OCI-LY3 (cell line): ENCODE data around the gene KTN1.

Experiments used
- H2AFZ ChIP-seq: fragments of 200-600, 300-600 bp; shearing (Covaris generic); 2 replicates; pipeline ENCODE4 v1.6.0; 2014; ENCODE audit warnings: antibody characterized with exemption, low read depth, low read length
- H3K27ac ChIP-seq: fragments of 200-600, 300-600 bp; sonication (generic); 2 replicates; pipeline ENCODE4 v1.5.1; 2014; ENCODE audit warnings: mild to moderate bottlenecking, low read length, moderate library complexity, mixed read lengths
- H3K27me3 ChIP-seq: fragments of 200-600, 300-600 bp; sonication (generic); 2 replicates; pipeline ENCODE4 v1.6.1; 2014; ENCODE audit warnings: low read depth, low read length, mixed read lengths
- H3K36me3 ChIP-seq: fragments of 200-600, 300-600 bp; sonication (generic); replicated peaks from 2 replicates; pipeline ENCODE3; 2014; ENCODE audit warnings: low read depth, low read length, mixed read lengths
- H3K4me1 ChIP-seq: fragments of 300-600, 200-600 bp; sonication (generic); 2 replicates; pipeline ENCODE4 v1.6.1; 2014; ENCODE audit warnings: low read length, mixed read lengths
- H3K4me2 ChIP-seq: fragments of 200-600, 300-600 bp; sonication (generic); 2 replicates; pipeline ENCODE4 v1.6.1; 2014; ENCODE audit warnings: low read length, mixed read lengths
- H3K4me3 ChIP-seq: fragments of 300-600, 200-600 bp; sonication (generic); 2 replicates; pipeline ENCODE4 v1.5.1; 2014; ENCODE audit warnings: antibody characterized with exemption, mild to moderate bottlenecking, low read length, moderate library complexity
- H3K79me2 ChIP-seq: fragments of 300-600, 200-600 bp; shearing (Covaris generic); 2 replicates; pipeline ENCODE4 v1.6.1; 2014; ENCODE audit warnings: mild to moderate bottlenecking, low read length, mixed read lengths
- H3K9ac ChIP-seq: fragments of 300-600, 200-600 bp; shearing (Covaris generic); 2 replicates; pipeline ENCODE4 v1.6.0; 2014; ENCODE audit warnings: mild to moderate bottlenecking, low read length, moderate library complexity
- H3K9me3 ChIP-seq: fragments of 200-600, 300-600 bp; shearing (Covaris generic); 2 replicates; pipeline ENCODE4 v1.6.1; 2014; ENCODE audit warnings: low read length, mixed read lengths; ENCODE audit not compliant: insufficient read depth
- H4K20me1 ChIP-seq: fragments of 200-600, 300-600 bp; sonication (generic); 2 replicates; pipeline ENCODE4 v1.6.1; 2016; ENCODE audit warnings: low read length, mixed read lengths; ENCODE audit not compliant: insufficient read depth
- EZH2phosphoT487 ChIP-seq: fragments of 200-600 bp; shearing (Covaris generic); IDR thresholded peaks from 2 replicates; pipeline ENCODE4 v1.6.1; 2018; ENCODE audit warnings: antibody characterized with exemption, mixed run types, low read depth
- TF ChIP-seq, protein P1 (sequence below): fragments of 200-600, 300-600 bp; sonication (generic); IDR thresholded peaks from 2 replicates; pipeline ENCODE4 v1.5.1; 2014; ENCODE audit warnings: antibody characterized with exemption, low read length, low read depth

Gene KTN1

DNA sequence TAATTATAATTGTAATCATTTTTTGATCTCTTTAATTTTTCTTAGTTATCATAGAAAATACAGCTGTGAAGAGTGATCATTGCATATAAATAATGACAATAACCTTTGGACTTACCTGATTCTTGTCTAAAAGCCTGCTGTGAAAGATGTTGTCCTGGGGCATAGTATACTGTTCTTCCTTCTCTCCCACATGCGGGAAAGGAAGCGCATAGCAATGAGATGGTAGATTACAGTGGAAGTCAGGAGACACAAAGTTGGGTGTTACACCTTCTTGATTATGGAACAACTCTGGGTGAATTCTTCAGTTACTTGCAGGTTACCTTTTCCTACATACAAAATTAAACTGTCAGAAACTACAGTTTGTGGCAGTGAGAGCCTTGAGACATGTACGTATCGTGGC is 140.8 kb downstream of the KTN1 start:
- H3K9me3 ChIP-seq, result no peaks in the 10 kb centered on the region
- TF ChIP-seq EZH2phosphoT487, result no peak
- TF ChIP-seq, protein P1, sequence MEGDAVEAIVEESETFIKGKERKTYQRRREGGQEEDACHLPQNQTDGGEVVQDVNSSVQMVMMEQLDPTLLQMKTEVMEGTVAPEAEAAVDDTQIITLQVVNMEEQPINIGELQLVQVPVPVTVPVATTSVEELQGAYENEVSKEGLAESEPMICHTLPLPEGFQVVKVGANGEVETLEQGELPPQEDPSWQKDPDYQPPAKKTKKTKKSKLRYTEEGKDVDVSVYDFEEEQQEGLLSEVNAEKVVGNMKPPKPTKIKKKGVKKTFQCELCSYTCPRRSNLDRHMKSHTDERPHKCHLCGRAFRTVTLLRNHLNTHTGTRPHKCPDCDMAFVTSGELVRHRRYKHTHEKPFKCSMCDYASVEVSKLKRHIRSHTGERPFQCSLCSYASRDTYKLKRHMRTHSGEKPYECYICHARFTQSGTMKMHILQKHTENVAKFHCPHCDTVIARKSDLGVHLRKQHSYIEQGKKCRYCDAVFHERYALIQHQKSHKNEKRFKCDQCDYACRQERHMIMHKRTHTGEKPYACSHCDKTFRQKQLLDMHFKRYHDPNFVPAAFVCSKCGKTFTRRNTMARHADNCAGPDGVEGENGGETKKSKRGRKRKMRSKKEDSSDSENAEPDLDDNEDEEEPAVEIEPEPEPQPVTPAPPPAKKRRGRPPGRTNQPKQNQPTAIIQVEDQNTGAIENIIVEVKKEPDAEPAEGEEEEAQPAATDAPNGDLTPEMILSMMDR, result no peak

DNA sequence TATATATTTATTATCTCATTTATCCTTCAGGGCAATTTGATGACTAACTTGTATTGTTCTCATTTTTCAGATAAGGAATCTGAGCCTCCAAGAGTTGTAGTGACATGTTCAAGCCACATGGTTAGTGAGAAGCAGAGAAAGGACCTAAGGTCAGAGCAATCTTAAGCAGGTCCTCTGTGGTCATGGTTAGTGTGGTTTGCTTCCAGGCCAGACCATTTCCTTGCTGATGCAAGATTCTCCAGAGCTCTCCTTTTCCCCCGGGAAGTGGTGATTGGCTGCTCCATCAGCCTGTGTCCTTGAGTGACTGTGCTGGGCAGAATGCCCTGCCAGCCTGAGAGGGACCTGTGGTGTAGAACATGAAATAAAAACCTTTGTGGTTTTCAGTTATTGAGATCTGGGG is 141.3 kb downstream of the KTN1 start:
- H2AFZ ChIP-seq, result no peak overlapping the region

More for the DNA sequence above, 140.8 kb downstream of the KTN1 start:
- no peak overlapping the region for H2AFZ ChIP-seq
- no peak overlapping the region for H3K27ac ChIP-seq
- no peaks in the 10 kb centered on the region for H4K20me1 ChIP-seq
- no peak overlapping the region for H3K4me3 ChIP-seq
- peaks cover 21% of the 10 kb centered on the region for H3K4me1 ChIP-seq
- H3K36me3 ChIP-seq, result no peaks in the 10 kb centered on the region
- H3K4me2 ChIP-seq, result no peak overlapping the region
- H3K79me2 ChIP-seq, result no peaks in the 10 kb centered on the region
- H3K27me3 ChIP-seq, result no peaks in the 10 kb centered on the region
- no peak overlapping the region for H3K9ac ChIP-seq

DNA sequence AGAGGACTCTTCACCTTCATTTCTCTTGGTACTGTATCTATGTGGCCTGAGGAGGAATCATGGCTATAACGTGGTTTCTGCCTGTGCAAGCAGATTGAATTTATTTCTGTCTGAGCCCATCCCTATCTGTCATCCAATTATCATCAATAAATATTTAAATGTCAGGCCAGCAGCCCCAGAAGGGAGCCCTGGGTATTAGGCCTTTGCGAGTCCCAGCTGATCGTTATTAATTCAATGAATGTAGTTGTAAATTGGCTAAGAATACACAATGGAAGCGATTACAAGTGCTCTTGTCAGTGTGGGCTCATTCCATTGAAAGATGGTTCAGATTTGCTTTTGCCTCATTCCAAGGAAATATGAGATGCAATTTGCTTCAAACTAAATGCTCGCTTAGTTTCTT is 142.0 kb downstream of the KTN1 start:
- Histone ChIP-seq H2AFZ (no peak overlapping the region), H3K4me3 (no peak overlapping the region), H3K79me2 (no peaks in the 10 kb centered on the region), H3K36me3 (no peaks in the 10 kb centered on the region), H3K4me1 (peaks cover 19% of the 10 kb centered on the region), H3K4me2 (no peak overlapping the region), H3K27ac (no peak overlapping the region), H3K9me3 (no peaks in the 10 kb centered on the region), H4K20me1 (no peaks in the 10 kb centered on the region), H3K9ac (no peak overlapping the region), H3K27me3 (no peaks in the 10 kb centered on the region)
- TF ChIP-seq, protein P1, result no peak
- TF ChIP-seq EZH2phosphoT487, result no peak

More for the DNA sequence above, 141.3 kb downstream of the KTN1 start:
- H3K4me1 ChIP-seq, result peaks cover 19% of the 10 kb centered on the region
- H3K4me3 ChIP-seq, result no peak overlapping the region
- H4K20me1 ChIP-seq, result no peaks in the 10 kb centered on the region
- H3K79me2 ChIP-seq, result no peaks in the 10 kb centered on the region
- no peaks in the 10 kb centered on the region for H3K27me3 ChIP-seq
- no peak overlapping the region for H3K9ac ChIP-seq
- no peaks in the 10 kb centered on the region for H3K9me3 ChIP-seq
- no peak overlapping the region for H3K27ac ChIP-seq
- TF ChIP-seq EZH2phosphoT487, result no peak
- TF ChIP-seq, protein P1, result no peak
- H3K4me2 ChIP-seq, result no peak overlapping the region
- H3K36me3 ChIP-seq, result no peaks in the 10 kb centered on the region

DNA sequence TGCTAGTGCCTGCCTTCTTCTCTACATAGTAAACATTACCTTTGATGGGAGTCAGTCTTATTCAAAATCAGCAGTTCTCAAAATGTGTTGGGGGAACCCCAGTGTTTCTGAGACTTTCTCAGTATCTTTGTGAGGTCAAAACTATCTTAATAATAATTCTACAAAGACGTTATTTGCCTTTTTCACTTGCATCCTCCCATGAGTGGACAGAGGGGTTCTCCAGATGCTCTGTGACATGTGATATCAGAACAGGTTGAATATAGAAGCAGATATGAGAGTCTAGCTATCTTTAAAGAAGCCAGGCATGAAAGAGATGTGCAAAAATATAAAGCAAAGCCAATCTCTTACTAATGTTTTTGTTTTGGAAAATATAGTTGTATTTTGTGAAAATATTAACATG is 144.7 kb downstream of the KTN1 start:
- H3K4me3 ChIP-seq, result no peak overlapping the region
- H3K4me2 ChIP-seq, result peak overlapping the region; percentile 23; the same call in 1 of the 2 replicates
- no peak overlapping the region for H3K27ac ChIP-seq
- no peak overlapping the region for H2AFZ ChIP-seq
- no peak overlapping the region for H3K9ac ChIP-seq
- no peaks in the 10 kb centered on the region for H4K20me1 ChIP-seq
- H3K4me1 ChIP-seq, result peaks cover 19% of the 10 kb centered on the region
- no peaks in the 10 kb centered on the region for H3K27me3 ChIP-seq
- no peaks in the 10 kb centered on the region for H3K36me3 ChIP-seq
- H3K79me2 ChIP-seq, result no peaks in the 10 kb centered on the region
- H3K9me3 ChIP-seq, result no peaks in the 10 kb centered on the region
- TF ChIP-seq EZH2phosphoT487, result no peak
- TF ChIP-seq, protein P1, result no peak
